Left lobe of liver (tissue), 2 donors: Measurements from ENCODE around the gene CAMK1D. TPM values are rescaled to one million over a fixed set of nuclear protein-coding genes. Genes with fewer than 3 reads are reported as not detected.

Source experiments
- ATAC-seq: fragments of 200-7000 bp; cut with Tn5 transposase; one replicate; pipeline ENCODE4 v1.9.1; 2020; ENCODE audit warnings: mild to moderate bottlenecking, moderate library complexity
- DNase-seq: peaks from one replicate; pipeline ENCODE4 v3.0.0-alpha.2; 2020; ENCODE audit warnings: low spot score
- total RNA-seq: library from RNA; stranded (reverse); gene quantifications from one replicate; pipeline ENCODE4 v1.2.1, GENCODE V29; 2021
- donor health status: DM: no; HTN: no; CAD: no; lungs with moderate emphysema.
- donor health status: DM: no; HTN: yes; CAD: no.

The CAMK1D gene
- total RNA-seq, 1 donor from 2014 or later, result 8.1 TPM

DNA sequence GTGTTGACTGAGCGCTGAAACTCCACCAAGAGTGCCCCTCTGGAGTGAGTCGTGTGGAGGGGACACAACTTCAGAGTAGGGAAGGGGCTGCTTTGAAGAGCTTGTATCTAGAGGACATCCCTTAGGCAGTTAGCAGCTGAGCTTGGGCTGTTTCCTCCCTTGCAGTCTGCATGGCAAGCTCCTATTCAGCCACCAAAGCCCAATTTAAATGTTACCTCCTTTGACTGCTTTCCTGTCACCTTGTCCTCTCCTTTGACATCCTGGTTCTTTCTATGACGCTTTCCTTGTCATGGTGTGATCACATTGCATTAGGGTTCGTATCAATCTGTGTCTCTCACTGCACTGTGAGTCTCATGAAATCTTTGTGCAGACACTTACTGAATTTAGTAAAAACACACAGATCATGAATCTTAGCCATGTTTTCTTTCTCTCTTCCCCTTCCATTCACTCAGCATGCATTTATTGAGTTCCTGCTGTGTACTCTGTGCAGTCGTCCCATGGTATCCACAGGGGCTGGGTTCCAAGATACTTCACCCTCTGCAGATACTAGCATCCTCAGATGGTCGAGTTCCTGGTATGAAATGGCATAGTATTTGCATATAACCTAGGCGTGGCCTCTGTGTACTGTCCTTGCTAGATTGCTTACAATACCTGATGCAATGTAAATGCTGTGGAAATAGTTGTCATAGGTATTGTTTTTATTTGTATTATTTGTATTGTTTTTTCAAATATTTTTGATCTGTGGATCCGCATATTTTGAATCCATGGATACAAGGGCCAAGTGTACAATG is 423.6 kb downstream of the CAMK1D start:
- no peak for ATAC-seq
- no peak for DNase-seq

DNA sequence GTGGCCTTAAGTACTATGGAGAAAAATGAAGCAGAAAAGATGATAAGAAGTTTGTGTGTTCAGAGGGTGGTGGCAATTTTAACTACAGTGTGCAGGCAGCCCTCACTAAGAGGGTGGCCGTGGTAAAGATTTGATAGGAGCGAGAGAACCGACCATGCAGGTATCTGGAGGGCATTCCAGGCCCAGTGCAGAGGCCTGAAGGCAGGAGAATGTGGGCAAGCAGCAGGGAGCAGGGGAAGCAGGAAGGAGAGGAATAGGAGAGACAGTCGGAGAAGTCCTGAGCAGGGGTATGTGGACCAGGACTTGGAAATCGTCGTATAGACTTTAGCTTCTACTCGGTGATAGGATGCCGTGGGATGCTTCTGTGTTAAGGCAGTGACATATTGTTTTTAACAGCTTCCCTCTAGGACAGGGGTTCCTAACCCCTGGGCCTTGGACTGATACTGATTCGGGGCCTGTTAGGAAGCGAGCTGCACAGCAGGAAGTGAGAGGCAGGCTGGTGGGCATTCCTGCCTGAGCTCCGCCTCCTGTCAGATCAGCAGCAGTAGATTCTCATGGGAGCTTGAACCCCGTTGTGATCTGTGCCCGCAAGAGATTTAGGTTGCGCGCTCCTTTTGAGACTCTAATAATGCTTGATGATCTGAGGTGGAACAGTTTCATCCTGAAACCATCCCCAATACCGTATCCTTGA is 425.0 kb downstream of the CAMK1D start:
- no peak for ATAC-seq
- DNase-seq, result no peak

DNA sequence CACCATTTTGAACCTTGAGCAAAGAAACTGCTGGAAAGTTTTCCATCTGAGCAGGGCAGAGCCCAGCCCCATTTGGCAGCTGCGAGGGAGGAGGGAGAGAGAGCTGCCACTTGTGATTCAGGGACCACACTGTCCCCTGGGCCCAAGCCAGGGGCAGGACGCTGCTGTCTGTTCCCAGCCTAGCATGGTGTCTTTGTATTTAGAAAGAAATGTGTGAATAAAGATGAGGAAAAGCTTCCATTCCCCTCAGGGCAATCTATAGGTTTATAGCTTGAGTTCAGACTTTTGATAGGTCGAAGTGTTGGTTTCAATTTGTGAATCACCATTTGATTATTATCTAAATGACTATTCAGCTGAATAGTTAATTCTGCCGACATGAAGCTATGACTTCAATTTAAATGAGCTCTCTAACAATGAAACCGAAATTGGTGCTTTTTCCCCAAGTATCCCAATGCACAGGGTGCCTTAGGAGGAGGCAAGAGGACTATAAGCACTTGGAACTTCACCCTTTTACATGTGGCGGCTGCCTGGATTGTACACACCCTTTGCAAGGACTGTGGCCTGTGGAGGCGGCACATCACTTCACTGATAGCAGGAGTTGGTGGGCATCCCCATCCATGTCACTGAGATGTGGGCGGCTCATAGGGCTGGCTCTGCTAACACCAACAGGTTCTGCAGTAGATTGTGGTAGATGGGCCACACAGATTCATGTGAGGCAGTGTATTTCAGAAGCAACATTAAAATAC is 428.7 kb downstream of the CAMK1D start:
- no peak for DNase-seq
- no peak for ATAC-seq

DNA sequence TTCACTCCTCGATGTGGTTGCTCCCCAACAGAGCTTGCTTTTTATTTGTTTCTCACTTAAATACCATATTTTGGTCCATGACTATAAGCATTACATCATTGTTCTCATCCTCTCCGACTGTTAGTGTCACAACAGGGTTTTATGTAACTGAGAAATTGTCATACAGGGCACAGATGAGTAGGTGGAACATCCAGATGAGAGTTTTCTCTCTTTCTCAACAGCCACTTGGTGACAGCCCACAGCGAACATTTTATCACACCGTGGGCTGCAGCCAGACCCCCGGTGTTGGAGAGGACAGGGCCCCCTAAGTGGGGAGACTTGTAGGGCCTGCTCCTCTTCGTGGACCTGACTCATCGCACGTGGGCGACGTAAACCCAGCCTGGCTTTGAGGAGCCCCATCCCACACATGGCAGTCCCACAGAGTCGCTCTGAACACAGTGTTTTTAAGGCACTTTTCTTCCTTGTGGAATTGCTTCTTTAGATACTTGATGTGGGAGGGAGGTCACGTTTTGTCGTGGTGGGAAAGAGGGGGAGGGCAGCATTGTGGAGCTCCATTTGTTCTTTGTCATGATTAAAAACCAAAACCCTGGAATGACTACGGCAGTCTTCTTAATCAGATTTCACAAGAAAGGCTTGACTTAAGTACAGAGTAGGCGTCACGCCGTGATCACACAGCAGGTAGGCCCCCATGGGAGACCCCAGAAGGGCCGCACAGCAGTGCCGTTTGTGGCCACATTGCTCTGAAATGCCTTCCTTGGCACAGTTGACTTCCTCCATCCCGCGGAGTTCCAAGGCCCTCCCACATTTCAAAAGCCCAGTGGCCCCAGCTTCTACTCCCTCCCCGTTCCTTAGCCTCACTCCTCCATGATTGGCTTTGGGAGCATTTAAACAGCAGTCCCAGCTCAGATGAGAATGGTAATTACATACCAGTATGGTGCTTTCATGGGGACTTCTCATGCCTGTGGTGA is 431.6 kb downstream of the CAMK1D start:
- ATAC-seq, result no peak
- DNase-seq, result no peak

DNA sequence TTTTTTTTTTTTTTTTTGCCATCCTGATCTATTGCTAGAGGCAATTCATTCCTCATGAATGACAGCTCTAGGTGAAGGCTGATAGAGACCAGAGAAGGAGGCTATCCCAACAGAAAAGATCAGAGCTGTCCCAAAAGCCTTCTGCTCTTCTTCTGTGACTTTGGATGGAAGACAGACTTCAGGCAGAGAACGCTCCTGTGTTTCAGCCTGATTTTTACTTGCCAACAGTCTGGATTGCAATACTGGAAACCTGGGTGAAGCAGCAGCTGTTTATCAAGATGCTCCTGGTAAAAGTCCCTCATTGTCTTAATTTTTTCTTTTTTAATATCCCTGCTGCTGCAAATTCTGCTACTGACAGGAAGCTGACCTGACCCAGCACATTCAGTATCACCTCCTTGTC is 432.6 kb downstream of the CAMK1D start:
- DNase-seq (no peak), ATAC-seq (no peak)

DNA sequence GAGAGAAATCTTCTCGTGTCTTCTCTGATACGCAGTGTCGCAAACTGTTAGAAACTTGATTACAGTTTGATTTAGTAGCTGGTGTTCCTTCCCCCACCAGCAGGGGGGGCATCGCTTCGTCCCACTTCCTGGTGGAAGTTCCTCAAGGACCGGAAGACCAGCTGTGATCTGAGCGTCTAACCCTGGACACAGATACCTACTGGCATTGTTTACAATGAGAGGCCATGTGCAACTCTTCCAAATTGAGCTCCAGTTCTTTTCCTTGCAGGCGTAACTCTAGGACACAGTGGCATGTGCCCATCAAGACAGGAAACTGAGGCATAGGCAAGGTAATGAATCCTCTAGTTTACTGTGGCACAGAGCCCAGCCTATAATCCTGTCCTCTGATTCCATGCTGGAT is 433.2 kb downstream of the CAMK1D start:
- DNase-seq (peak; percentile 48), ATAC-seq (peak; percentile 87)

DNA sequence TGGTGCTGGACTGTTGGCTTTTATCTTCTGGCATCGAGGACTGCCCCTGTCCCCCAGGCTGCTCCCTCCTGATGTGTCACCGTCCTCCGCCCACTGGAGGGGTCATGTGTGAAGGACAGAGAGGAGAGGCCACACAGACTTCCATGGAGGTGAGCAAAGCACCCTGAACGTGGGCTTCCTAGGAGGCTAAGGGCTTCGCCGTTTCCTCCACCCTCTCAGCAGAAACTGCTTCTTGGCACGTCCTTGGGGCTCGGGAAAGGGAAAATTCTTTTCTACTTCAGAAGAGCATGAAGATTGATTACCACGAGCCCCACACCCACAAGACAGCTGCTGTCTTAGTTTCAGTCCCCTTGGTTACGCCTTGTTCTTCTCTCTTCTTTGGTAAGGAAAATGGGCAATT is 433.9 kb downstream of the CAMK1D start:
- ATAC-seq (no peak), DNase-seq (no peak)

DNA sequence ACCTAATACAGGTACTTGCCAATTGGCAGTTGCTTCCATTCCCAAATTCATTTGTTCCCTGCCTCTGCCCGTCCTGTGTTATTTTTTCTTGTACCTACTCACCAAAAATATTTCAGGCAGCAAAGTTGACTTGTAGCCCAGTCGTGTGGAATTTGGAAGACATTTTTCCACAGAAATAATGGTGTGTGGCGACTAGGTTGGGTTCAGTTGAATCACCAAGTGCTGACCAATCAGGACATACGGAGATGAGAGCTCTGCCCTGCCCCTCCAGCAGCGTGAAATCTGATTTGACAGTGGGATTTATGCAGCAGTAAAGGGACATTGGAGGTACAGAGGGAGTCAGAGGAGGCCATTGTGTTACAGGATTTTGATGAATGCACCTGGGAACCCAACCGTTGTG is 435.3 kb downstream of the CAMK1D start:
- ATAC-seq (no peak), DNase-seq (no peak)

DNA sequence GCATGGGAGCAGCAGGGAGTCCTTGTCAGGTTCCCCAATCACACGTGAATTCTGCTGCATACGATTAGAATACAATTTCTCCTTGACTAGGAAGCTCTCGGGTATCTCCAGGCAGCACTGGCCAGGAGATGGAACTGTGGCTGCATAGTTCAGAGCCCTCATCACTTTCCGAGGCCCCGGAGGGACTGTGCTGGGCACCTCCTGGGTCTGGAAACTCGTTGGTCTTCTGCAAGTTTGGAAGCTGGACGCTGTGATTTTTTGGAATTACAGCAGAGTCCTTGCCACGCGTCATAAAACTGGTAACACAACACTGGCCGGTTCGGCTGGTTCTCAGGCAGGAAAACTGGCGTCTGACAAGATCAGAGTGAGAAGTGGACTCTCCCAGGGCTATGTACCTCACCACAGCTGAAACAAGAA is 436.1 kb downstream of the CAMK1D start:
- DNase-seq, result no peak
- ATAC-seq, result no peak

DNA sequence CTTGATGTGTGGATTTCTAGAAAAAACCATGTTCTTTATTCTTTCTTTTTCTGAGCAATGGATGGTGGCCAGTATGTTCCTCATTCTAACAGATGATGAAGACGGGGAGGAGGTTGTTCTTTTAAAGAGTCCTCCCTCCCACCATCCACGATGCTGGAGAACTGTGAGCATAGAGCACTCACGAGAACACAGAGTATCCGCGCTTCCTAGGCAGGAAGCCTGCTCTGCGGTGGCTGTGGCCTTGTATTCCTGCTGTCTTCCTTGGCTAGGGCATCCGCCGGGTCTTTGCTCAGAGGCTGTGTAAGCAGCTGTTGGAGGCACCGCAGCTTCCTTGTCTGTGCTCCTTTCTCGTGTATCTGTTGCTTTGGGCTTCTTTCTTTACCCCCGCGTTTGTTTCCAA is 437.9 kb downstream of the CAMK1D start:
- ATAC-seq (no peak), DNase-seq (no peak)

DNA sequence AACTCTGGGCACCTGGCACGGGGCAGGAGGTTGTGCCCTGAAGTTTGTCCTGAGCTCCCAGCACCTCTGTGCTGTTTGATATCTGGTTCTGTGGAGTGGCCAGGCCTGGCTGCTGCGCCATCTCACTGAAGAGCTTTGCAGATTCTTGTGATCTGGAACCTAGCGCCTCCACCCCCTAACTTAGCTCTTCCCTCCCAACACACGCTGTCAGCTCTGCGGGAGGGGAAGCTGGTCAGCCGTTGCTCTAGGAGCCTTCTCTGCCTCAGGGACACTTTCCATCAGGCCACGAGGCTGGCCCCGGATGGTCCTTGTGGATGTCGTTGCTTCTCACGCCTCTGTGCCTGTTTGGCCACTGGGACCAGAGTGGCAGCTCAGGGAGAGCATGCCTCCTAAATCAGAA is 438.9 kb downstream of the CAMK1D start:
- no peak for ATAC-seq
- DNase-seq, result no peak

DNA sequence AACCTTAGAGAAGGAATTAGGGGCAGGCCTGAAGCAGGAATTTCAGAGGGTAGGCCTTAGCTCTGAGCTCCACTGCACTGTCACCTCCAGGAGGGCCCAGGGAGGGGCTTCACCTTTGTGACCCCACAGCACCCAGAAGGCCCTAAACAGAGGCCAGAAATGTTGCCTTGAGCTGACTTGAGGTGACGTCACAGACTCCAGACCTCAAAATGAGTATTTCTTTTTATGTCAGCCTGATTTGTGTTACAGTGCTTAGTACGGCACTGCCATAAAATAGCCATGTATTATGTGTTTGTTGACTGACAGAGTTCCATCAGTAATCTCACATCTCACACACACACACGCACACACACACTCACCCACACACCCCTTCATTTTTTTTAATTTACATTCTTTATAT is 440.9 kb downstream of the CAMK1D start:
- ATAC-seq (no peak), DNase-seq (no peak)

DNA sequence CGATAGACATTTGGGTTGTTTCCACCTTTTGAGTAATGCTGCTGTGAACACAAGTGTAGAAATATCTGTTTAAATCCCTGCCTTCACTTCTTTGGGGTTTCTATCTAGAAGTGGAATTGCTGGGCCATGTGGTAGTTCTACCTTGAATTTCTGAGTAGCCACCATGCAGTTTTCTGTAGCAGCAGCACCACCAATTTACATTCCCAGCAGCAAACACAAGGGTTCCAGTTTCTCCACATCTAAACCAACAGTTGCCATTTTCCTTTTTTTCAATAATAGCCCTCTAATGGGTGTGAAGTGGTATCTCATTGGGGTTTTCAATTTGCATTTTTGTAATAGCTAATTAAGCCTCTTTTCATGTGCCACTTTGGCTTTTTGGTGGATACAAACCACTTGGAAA is 442.4 kb downstream of the CAMK1D start:
- no peak for ATAC-seq
- no peak for DNase-seq

DNA sequence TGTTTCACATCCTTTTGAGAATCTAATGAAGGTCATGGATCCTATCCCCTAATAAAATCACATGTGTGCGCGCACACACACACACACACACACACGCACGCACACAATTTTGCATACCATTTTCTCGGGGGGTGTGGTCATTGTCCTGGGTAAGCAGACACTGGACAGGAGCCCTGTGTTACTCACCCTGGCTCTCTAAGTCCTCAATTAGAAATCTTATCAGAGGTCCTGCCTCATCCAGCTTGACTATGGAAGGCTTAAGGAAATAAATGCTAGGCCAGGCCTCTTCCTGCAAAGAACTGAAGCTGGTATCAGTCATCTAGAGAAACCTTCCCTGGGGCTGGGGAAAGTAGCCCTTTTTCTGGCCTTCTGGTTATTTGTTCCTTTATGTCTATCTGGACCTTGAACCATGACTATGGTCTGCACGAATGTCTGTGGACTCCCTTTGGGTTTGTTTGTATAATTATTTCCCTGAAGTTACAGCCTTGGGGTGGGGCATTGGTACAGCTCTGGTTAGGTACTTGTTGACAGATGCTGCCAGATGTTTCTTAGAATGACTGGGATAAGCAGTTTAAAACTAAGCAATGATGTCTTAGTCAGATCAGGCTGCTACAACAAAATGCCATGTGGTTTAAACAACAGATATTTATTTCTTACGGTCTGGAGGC is 443.7 kb downstream of the CAMK1D start:
- no peak for DNase-seq
- no peak for ATAC-seq

DNA sequence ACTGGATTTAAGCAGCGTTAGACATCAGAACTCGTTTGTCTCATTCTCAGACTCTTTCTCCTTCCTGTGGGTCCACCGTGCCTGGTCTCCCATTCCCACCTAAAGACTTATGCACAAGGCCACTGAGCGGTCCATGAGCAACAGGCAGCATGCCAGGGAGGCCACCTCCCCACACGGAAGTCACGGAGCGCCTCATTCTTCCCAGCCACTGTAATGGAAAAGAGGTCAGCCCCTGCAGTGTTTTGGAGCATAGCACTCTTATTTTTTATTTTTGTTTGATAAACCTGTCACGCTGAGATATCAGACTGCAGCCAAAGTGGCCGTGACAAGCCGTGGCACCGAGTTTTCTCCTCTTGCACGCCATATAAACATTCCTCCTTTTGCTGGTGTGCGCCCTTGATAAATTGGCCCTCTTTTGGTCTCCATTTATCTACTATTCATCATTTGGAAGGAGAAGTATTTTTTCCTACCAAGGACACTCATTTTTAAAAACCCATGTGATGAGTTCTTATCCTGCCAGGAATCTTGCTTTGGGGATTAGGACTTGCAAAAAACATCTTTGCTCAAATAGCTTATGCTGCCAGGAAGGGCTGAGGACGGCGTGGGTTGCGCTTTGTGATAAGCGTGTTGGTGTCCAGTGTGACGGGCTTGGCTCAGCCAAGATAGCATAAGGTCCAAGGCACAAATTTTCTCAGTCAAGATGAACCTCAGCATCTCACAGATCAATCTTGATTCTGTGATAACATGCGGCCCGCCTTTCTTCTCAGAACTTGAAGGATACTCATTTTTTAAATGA is 446.2 kb downstream of the CAMK1D start:
- ATAC-seq (no peak), DNase-seq (no peak)

DNA sequence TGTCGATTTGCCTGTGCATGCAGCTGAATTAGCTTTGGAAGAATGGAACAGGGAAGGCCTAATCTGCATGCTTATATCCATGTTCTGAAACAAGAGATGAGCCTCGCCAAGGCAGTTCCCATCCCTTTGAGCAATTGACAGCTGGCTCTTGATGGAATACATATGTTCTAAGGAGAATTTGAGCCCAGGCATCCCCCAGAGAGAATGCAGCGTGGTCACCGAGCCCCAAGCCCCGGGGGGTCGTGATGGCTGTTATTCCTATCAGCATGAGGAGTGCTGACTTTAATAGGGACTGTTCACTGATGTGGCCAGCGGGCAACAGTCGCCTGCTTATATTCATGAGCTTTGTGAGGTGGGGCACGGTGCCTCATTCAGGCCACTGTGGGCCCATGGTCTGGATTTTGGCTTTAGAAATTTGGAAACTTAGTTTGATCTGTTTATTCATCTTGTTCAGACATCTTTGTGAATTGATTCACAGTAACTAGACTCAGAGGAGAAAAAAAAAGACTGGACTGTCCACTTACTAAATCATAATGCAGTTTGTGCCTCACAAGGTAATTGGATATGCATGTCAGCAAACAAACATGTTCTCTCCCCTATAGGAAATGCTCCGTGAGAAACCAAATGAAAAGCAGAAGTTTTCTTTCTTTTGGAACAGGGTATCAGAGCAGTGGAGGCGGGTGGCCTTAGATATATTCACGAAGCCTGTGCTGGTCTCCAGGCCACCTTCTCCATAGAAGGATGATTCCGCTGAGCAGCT is 447.2 kb downstream of the CAMK1D start:
- DNase-seq (no peak), ATAC-seq (no peak)

DNA sequence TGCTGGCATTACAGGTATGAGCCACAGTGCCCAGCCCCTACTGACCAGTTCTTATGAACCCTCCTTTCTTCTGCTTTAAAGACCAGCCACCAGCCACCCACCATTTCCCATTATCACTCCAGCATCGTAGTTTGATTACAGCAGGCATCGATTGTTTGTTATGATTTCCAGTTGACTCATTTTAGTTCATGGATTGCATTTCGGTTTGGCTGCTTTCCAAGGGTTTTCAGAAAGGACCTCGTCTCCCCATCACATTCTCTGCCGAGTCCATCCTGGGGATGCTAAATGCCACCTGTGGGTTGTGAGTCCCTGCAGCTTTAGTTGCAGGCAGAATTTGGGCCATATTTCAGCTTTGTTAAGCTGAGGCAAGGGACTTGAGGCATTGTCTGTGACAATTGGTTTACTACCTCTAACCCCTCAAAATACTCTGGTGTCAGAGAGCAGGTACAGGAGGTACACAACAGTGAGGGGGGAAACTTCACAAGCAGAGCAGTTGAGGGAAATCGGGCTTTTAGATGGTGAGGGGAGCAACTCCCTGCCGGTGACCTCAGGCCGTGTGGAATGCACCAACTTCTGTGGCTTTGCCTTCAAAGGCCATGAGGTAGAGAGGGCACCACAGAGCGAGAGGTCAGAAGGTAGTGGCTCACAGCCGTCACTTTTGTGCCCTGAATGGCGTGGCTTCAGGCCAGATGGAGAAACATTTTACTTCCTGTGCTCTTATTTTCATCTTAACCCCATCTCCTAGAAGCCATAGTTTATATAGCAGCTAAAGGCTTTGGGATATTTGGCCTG is 448.3 kb downstream of the CAMK1D start:
- no peak for DNase-seq
- ATAC-seq, result no peak

DNA sequence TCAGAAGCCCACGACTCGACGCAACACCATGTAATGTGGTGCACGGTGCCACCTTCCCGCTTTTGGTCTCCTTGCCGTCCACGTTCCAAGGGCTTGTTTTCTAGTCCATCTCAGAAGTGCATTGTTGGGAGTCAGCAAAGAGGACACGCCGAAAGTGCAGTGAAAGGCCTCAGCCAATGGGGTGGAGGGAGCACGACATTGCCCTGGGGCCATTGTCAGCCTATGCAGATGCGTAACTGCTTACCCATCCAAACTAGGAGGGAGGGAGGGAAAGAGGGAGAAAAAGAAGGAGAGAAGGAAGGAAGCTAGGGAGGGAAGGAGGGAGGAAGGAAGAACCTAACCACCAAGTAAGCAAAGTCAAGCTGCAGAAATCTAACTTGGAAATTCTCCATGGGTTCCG is 449.8 kb downstream of the CAMK1D start:
- no peak for DNase-seq
- no peak for ATAC-seq
